ENCODE data around the gene CREB5.

- TF ChIP-seq CTCF (IDR thresholded peaks at IDR 0.05) (no peak), POLR2A (IDR thresholded peaks at IDR 0.05) (no peak), POLR2AphosphoS5 (IDR thresholded peaks at IDR 0.05) (no peak)
Observed at GRCh38 chr7:28703037-28703765, 290.9 kb downstream of the CREB5 start.

All from breast epithelium (tissue), 3 donors.